Heart right ventricle (tissue), 16 donors: Measurements from ENCODE around the gene ARL15. TPM values are rescaled to one million over a fixed set of nuclear protein-coding genes. Genes with fewer than 3 reads are reported as not detected.

Source experiments
- ATAC-seq, 8 donors: fragments of 200-7000 bp; cut with Tn5 transposase; one replicate each; pipeline ENCODE4 v1.9.1; 2020; ENCODE audit warnings: mild to moderate bottlenecking in 8 of 8, moderate library complexity in 8 of 8, moderate number of reproducible peaks in 1 of 8
- DNase-seq, 2 donors: peaks; one replicate each; pipeline ENCODE4 v3.0.0-alpha.2; 2020
- H3K27ac ChIP-seq, 10 donors: fragments of 200-600 bp; sonication (generic) in 2 of 10; one replicate each; pipeline versions ENCODE4 v1.5.0 to v1.8.0; 2020 to 2022; ENCODE audit warnings: mild to moderate bottlenecking in 3 of 10
- H3K27me3 ChIP-seq, 7 donors: fragments of 200-600 bp; one replicate each; pipeline ENCODE4 v1.8.0; 2021 to 2022; ENCODE audit warnings: mild to moderate bottlenecking in 2 of 7
- H3K36me3 ChIP-seq, 9 donors: fragments of 200-600 bp; sonication (generic) in 1 of 9; one replicate each; pipeline versions ENCODE4 v1.5.0 to v1.8.0; 2020 to 2022; ENCODE audit warnings: mild to moderate bottlenecking in 2 of 9
- H3K4me1 ChIP-seq, 9 donors: fragments of 200-600 bp; sonication (generic) in 1 of 9; one replicate each; pipeline versions ENCODE4 v1.5.0 to v1.8.0; 2020 to 2022; ENCODE audit warnings: mild to moderate bottlenecking in 4 of 9
- H3K4me3 ChIP-seq, 10 donors: fragments of 200-600 bp; sonication (generic) in 2 of 10; one replicate each; pipeline versions ENCODE4 v1.5.0 to v1.8.0; 2020 to 2022; ENCODE audit warnings: mild to moderate bottlenecking in 7 of 10, moderate library complexity in 2 of 10
- H3K9me3 ChIP-seq, 11 donors: fragments of 200-600 bp in 10 of 11; sonication (generic) in 2 of 11; one replicate each; pipeline versions ENCODE4 v1.5.0 to v1.8.0; 2013 to 2022; ENCODE audit warnings: mild to moderate bottlenecking in 2 of 11, control low read depth in 1 of 11, moderate library complexity in 1 of 11
- WGBS, 2 donors: extraction: QIAGEN DNeasy Blood & Tissue Kit; methylation state at CpG; one replicate each; pipeline ENCODE4 v1.1.7; 2013; ENCODE audit warnings: inconsistent platforms in 1 of 2; 5-methylcytosine and 5-hydroxymethylcytosine counted together
- intact Hi-C, 10 donors: fragments of 100-400 bp; cut with DNase I; formaldehyde crosslinking; loops; one replicate each; pipeline versions ENCODE4 v1.11.1 to v1.14.2; 2022
- polyA plus RNA-seq, 2 donors: library from polyadenylated mRNA; stranded (reverse); fragments of 200-250 nt; gene quantifications; one replicate each; pipeline ENCODE4 v1.2.3, GENCODE V29; 2013
- total RNA-seq, 10 donors: library from RNA; stranded (reverse); fragmentation: NEBNext Ultra II Directional in 3 of 10; extraction: Animal tissue kit (Norgen Biotek cat#: 25700) in 3 of 10; gene quantifications; one replicate each; pipeline versions ENCODE4 v1.2.1 to v1.2.4, GENCODE V29; 2021 to 2023
- TF ChIP-seq, protein P1 (sequence below), 9 donors: fragments of 200-600 bp; sonication (generic) in 2 of 9; IDR thresholded peaks; one replicate each; pipeline versions ENCODE4 v1.5.0 to v1.8.0; 2021 to 2022; ENCODE audit warnings: antibody characterized with exemption in 9 of 9, mild to moderate bottlenecking in 5 of 9, moderate library complexity in 1 of 9
- donor health status: Arrhythmogenic right ventricular cardiomyopathy.
- donor health status: ischemic (EF 13 %, LVEDD 7.1; RV severe dilation, severe dysfunction).
- donor health status: healthy with polysubstance abuse.
- donor health status: DM: no; HTN: yes; CAD: no.
- donor health status: DM: no; HTN: no; CAD: no.
- donor health status: ischemic (EF 25% LVEDD 6.9; RV normal size, moderate dysfunction).
- donor health status: ischemic (EF 25% LVEDD 5.7; RV mildly dilated, moderate dysfunction).
- donor health status: healthy.
- donor health status: DM: yes; HTN: yes; CAD: no.
- donor health status: Ischemic cardiomyopathy.
- donor health status: ischemic (EF 35%, LVEDD 5.7; RV mildly dilated, moderate dysfunction).
- donor health status: nonischemic (EF 11% LVEDD 7.7; RV severe dilation, severe dysfunction).
- donor health status: DM: yes; HTN: yes; CAD: no.
- donor health status: PGD.
- donor health status: ischemic (EF 29% LVEDD 5.4; RV normal size, mild dysfunction).
- donor health status: nonischemic (EF 23%, LVEDD 6.1; RV moderate dilation, normal function).

The ARL15 gene
- total and polyA plus RNA-seq, 12 donors: 7.8 to 31.8 (median 26.9) TPM

DNA sequence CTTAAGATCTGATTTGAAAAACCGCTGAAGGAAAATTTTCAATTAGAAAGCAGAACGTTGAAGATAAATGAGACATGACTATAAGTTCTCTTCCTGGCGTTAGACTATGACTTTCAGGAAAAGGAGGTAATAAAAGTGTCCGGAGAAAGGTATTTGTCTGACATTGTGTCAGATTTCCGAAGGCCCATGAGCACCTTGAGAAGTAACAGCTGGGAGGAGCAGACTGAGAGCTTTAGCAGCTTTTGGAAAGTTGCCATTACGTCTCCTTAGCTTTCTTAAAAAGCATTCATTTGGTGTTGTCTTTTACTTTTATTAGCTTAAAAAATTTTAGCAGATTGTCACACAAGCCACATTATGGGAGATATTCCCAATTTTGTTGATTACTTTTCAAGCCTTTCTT, 386.4 kb downstream of the ARL15 start:
- H3K4me3 ChIP-seq: no peak overlapping the region
- no peaks in the 10 kb centered on the region for H3K27me3 ChIP-seq
- no peak overlapping the region for H3K27ac ChIP-seq
- TF ChIP-seq, protein P1, sequence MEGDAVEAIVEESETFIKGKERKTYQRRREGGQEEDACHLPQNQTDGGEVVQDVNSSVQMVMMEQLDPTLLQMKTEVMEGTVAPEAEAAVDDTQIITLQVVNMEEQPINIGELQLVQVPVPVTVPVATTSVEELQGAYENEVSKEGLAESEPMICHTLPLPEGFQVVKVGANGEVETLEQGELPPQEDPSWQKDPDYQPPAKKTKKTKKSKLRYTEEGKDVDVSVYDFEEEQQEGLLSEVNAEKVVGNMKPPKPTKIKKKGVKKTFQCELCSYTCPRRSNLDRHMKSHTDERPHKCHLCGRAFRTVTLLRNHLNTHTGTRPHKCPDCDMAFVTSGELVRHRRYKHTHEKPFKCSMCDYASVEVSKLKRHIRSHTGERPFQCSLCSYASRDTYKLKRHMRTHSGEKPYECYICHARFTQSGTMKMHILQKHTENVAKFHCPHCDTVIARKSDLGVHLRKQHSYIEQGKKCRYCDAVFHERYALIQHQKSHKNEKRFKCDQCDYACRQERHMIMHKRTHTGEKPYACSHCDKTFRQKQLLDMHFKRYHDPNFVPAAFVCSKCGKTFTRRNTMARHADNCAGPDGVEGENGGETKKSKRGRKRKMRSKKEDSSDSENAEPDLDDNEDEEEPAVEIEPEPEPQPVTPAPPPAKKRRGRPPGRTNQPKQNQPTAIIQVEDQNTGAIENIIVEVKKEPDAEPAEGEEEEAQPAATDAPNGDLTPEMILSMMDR (IDR thresholded peaks at IDR 0.05): no peak
- peaks cover 0 to 6% (median 0%) of the 10 kb centered on the region in 9 donors for H3K4me1 ChIP-seq
- H3K9me3 ChIP-seq: no peaks in the 10 kb centered on the region
- WGBS, 2 donors: 77% methylated on average over 6 of the region's 6 CpGs
- ATAC-seq (no peak), DNase-seq (no peak)
- intact Hi-C loops: no loop called here
- peaks cover 0 to 10% (median 0%) of the 10 kb centered on the region in 9 donors for H3K36me3 ChIP-seq

DNA sequence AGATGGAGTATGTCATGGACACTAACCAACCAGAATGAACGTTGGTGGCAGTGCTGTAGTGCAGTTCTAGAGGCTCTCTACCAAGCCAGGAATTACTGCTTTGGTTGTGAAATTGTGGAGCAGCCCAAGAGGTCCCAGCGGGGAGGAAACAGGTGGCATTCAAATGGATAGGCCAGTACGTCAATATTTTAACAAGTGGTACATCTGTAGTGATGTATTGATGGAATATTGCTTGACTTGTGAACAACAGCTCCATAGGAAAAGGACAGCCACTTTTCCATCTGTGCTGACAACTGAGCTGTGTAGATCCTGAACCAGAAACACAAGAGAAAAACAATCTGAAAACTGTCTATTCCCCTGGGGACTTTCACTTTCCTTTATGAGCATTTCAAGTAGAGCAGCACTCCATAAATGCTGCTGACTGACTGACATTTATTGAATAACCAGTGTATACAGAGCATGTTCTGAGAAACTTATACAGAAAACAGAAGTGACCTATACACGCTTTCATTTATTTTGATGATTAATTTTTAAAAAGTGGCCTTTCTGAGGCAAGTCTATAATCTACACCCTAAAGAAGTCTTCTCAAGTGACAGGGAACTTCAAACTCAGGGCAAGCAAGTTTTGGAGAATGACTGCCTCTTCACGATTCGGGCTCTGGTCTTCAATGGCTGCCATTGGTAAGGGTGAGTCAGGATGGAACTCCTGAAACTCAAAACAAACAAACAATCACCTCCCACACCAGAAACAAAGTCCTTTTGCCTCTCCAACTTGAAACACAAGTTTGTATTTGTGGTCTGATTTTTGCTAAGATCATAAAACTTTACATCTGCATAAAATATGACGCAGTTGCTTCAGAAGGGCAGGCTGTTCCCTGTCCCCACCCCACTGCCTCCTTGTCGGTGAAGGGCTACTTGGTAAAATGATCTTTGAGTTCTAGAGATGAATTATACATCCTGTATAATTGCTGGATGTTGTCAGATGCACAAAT, 387.6 kb downstream of the ARL15 start:
- intact Hi-C loops: no loop called here
- ATAC-seq: peak in 1 of 8 donors; percentile 11
- H3K9me3 ChIP-seq: no peaks in the 10 kb centered on the region
- 85 to 90% methylated on average over 8 of the region's 8 CpGs for WGBS, 2 donors
- H3K4me1 ChIP-seq: peaks cover 0 to 10% (median 0%) of the 10 kb centered on the region in 9 donors
- H3K27me3 ChIP-seq: no peaks in the 10 kb centered on the region
- TF ChIP-seq, protein P1 (IDR thresholded peaks at IDR 0.05): no peak
- no peak overlapping the region for H3K4me3 ChIP-seq
- DNase-seq: no peak
- peaks cover 0 to 10% (median 0%) of the 10 kb centered on the region in 9 donors for H3K36me3 ChIP-seq
- no peak overlapping the region for H3K27ac ChIP-seq

DNA sequence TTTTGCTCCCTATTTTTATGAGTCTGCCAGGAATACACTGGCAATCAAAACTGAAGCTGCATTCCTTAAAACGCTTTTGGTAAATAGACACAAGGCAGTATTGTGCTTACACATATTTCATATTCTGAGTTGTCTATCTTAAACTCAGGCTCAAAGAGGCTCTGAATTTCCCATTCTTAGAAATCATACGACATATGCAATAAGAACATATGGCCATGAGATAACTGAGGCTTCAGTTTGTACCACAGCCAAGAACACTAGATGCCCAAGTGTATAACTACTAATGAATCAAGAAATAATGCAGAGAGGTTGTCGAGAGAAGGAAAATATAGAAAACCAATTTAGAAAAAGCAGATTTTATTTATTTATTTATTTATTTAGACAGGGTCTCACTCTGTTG, 392.5 kb downstream of the ARL15 start:
- Histone ChIP-seq H3K4me1 (peaks cover 0 to 14% (median 0%) of the 10 kb centered on the region in 9 donors), H3K27ac (no peak overlapping the region), H3K9me3 (no peaks in the 10 kb centered on the region), H3K27me3 (no peaks in the 10 kb centered on the region), H3K4me3 (no peak overlapping the region), H3K36me3 (peaks cover 0 to 10% (median 0%) of the 10 kb centered on the region in 9 donors)
- DNase-seq (no peak), ATAC-seq (no peak)
- TF ChIP-seq, protein P1 (IDR thresholded peaks at IDR 0.05): no peak
- intact Hi-C loops: no loop called here
- WGBS, 2 donors: 81 to 85% methylated on average over 3 of the region's 3 CpGs

DNA sequence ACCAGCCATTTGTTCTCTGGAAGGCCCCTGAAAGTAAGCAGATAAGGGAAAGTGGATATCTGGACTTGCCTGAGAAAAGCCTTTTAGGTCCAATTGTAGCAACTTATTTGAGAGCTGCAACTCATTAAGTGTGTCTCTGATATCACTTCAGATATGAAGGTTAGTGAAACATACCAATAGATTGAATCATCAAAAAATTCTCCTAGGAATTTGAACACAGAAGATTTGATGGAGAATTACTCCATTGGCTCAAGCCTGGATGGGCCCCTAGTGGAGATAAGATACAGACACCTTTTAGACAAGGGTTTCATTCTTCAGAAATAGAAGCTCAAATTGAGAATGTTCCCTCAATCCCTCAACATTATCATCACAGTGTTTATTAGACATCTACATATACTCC, 393.3 kb downstream of the ARL15 start:
- H3K27ac ChIP-seq: no peak overlapping the region
- H3K4me1 ChIP-seq: peaks cover 0 to 14% (median 0%) of the 10 kb centered on the region in 9 donors
- no peak for DNase-seq
- no peak overlapping the region for H3K4me3 ChIP-seq
- intact Hi-C loops: no loop called here
- TF ChIP-seq, protein P1 (IDR thresholded peaks at IDR 0.05): no peak
- no peaks in the 10 kb centered on the region for H3K27me3 ChIP-seq
- peaks cover 0 to 5% (median 0%) of the 10 kb centered on the region in 9 donors for H3K36me3 ChIP-seq
- ATAC-seq: no peak
- no peaks in the 10 kb centered on the region for H3K9me3 ChIP-seq
